Measurements from ENCODE around the gene KCNJ10. TPM values are rescaled to one million over a fixed set of nuclear protein-coding genes. Genes with fewer than 3 reads are reported as not detected.

KCNJ10 gene
- total RNA-seq, 4 donors from 2014 or later = 6.5 to 13.5 (median 8.8) TPM

GRCh38 chr1:160098852-160099561 is 29.0 kb upstream of the KCNJ10 start:
- Histone ChIP-seq H3K36me3 (peaks cover 0 to 14% (median 0%) of the 10 kb centered on the region in 3 donors), H3K9me3 (no peaks in the 10 kb centered on the region), H3K4me3 (peak overlapping the region; percentile 49 to 78 (median 70)), H3K4me1 (peaks cover 0 to 86% (median 55%) of the 10 kb centered on the region in 4 donors), H3K27ac (peak overlapping the region; percentile 83 to 99 (median 96)), H3K27me3 (no peaks in the 10 kb centered on the region)
- 2 to 8% methylated on average over 14 to 20 of the region's 40 CpGs for WGBS, 2 donors
- DNase-seq (ENCODE audit: low spot score in 2 of 2) = peak; percentile 95 to 97
- peak in 1 of 2 donors; percentile 90 for TF ChIP-seq EP300 (IDR thresholded peaks at IDR 0.05)
- TF ChIP-seq POLR2A (IDR thresholded peaks at IDR 0.05) = peak in 1 of 2 donors; percentile 80
- no peak for TF ChIP-seq CTCF (IDR thresholded peaks at IDR 0.05)

- Histone ChIP-seq H3K9me3 (no peaks in the 10 kb centered on the region), H3K4me1 (peaks cover 0 to 85% (median 52%) of the 10 kb centered on the region in 4 donors), H3K4me3 (peak within 1 kb of the TSS; percentile 67 to 79 (median 76)), H3K27ac (peak within 1 kb of the TSS; percentile 83 to 99 (median 96)), H3K36me3 (peaks cover 0 to 22% (median 0%) of the 10 kb centered on the region in 3 donors), H3K27me3 (no peaks in the 10 kb centered on the region)
- DNase-seq (ENCODE audit: low spot score in 2 of 2) = peak; percentile 86 to 90
- peak in 1 of 2 donors; percentile 56 for TF ChIP-seq POLR2A (IDR thresholded peaks at IDR 0.05)
- TF ChIP-seq CTCF (IDR thresholded peaks at IDR 0.05) = no peak
- TF ChIP-seq EP300 (IDR thresholded peaks at IDR 0.05) = peak in 1 of 2 donors; percentile 36
- 2 to 3% methylated on average over 19 to 44 of the region's 64 CpGs for WGBS, 2 donors
Measured at GRCh38 chr1:160097911-160098851, 28.2 kb upstream of the KCNJ10 start, which contains the start of gene IGSF8. Gene IGSF8, minus strand, starts transcription at chr1:160098619. Its CDS starts 147 bp downstream, at chr1:160098472.

GRCh38 chr1:160097151-160097910 is 27.4 kb upstream of the KCNJ10 start:
- TF ChIP-seq CTCF (IDR thresholded peaks at IDR 0.05) (no peak), EP300 (IDR thresholded peaks at IDR 0.05) (no peak), POLR2A (IDR thresholded peaks at IDR 0.05) (no peak)
- Histone ChIP-seq H3K36me3 (peaks cover 0 to 31% (median 0%) of the 10 kb centered on the region in 3 donors), H3K27me3 (no peaks in the 10 kb centered on the region), H3K4me1 (peaks cover 0 to 78% (median 48%) of the 10 kb centered on the region in 4 donors), H3K9me3 (no peaks in the 10 kb centered on the region), H3K4me3 (peak overlapping the region; percentile 67 to 79 (median 76)), H3K27ac (peak overlapping the region; percentile 83 to 99 (median 91))
- DNase-seq (ENCODE audit: low spot score in 2 of 2) = no peak
- WGBS, 2 donors = 59 to 63% methylated on average over 4 to 5 of the region's 5 CpGs

DNA sequence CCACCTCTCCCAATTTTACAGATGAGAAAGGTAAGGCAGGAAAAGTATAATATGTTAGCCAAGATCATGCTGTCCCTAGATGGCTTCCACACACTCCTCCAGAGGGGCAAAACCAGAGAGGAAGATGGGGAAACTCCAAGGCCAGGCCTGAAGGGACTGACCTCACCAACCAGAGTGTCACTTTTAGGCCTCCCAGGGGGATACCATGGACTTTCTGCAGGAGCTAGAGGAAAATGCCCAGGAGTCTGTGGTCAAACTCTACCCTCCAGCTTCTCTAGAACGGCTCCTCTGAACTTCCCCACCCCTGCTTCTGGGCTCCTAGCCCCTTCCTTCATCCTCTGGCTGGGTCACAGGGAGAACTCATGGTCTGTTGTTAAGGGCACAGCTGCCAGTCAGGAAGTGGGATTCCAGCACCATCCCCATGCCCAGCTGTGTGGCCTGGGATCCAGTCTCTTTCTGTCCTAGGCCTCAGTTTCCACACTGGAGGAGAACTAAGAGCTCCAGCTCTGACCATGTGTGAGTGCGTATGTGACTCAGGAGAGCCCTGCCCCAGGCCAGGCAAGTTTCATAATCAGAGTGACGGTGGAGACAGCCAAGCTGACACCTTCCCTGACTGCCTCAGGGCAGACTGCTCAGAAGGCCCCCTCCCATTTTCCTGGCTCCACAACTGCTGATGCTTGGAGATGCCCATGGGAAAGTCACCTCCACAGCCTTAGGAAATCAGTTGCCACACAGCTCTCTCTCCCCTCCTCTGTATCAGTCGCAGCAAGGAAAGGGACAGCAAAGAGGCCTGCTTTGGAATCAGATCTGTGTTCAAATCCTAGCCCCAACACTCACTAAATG is 26.5 kb upstream of the KCNJ10 start:
- 65 to 70% methylated on average over 4 of the region's 4 CpGs for WGBS, 2 donors
- no peak for TF ChIP-seq CTCF (IDR thresholded peaks at IDR 0.05)
- TF ChIP-seq EP300 (IDR thresholded peaks at IDR 0.05) = no peak
- TF ChIP-seq POLR2A (IDR thresholded peaks at IDR 0.05) = no peak
- Histone ChIP-seq H3K36me3 (peaks cover 0 to 39% (median 0%) of the 10 kb centered on the region in 3 donors), H3K9me3 (no peaks in the 10 kb centered on the region), H3K4me3 (peak overlapping the region in 1 of 4 donors; percentile 74), H3K4me1 (peaks cover 0 to 70% (median 40%) of the 10 kb centered on the region in 4 donors), H3K27ac (peak overlapping the region in 3 of 4 donors; percentile 51 to 99 (median 88)), H3K27me3 (no peaks in the 10 kb centered on the region)
- peak in 1 of 2 donors; percentile 48 for DNase-seq (ENCODE audit: low spot score in 2 of 2)
